ENCODE results near the gene COL18A1.

The COL18A1 gene

GRCh38 chr21:45383615-45384201 is 21.3 kb upstream of the COL18A1 start:
- no peak for DNase-seq

- no peak for DNase-seq
Observed at GRCh38 chr21:45384656-45385548, 20.1 kb upstream of the COL18A1 start.

- no peak for DNase-seq
Observed at GRCh38 chr21:45385549-45386050, 19.4 kb upstream of the COL18A1 start.

GRCh38 chr21:45386336-45386727 is 18.6 kb upstream of the COL18A1 start:
- DNase-seq, result no peak

- no peak for DNase-seq
Observed at GRCh38 chr21:45386728-45387371, 18.1 kb upstream of the COL18A1 start.

GRCh38 chr21:45387506-45387905 is 17.5 kb upstream of the COL18A1 start:
- DNase-seq, result no peak

GRCh38 chr21:45388011-45388521 is 16.9 kb upstream of the COL18A1 start:
- no peak for DNase-seq

GRCh38 chr21:45388611-45389296 is 16.2 kb upstream of the COL18A1 start:
- DNase-seq, result no peak

GRCh38 chr21:45390121-45390751 is 14.7 kb upstream of the COL18A1 start:
- DNase-seq, result no peak

GRCh38 chr21:45390831-45391742 is 13.9 kb upstream of the COL18A1 start:
- no peak for DNase-seq

GRCh38 chr21:45391743-45392572 is 13.0 kb upstream of the COL18A1 start:
- DNase-seq, result no peak

- DNase-seq, result no peak
Observed at GRCh38 chr21:45392573-45392971, 12.4 kb upstream of the COL18A1 start.

- DNase-seq, result no peak
Observed at GRCh38 chr21:45393021-45393420, 11.9 kb upstream of the COL18A1 start.

- DNase-seq, result no peak
Observed at GRCh38 chr21:45393833-45394638, 10.9 kb upstream of the COL18A1 start.

- no peak for DNase-seq
Observed at GRCh38 chr21:45396620-45396995, 8.4 kb upstream of the COL18A1 start.

- DNase-seq, result no peak
Observed at GRCh38 chr21:45397381-45397780, 7.6 kb upstream of the COL18A1 start.

GRCh38 chr21:45401054-45401518 is 3.9 kb upstream of the COL18A1 start:
- no peak for DNase-seq

- DNase-seq, result no peak
Observed at GRCh38 chr21:45401916-45402900, 2.8 kb upstream of the COL18A1 start.
